22Rv1 (cell line): ENCODE results near the gene VPS41.

Experiments used
- ZFX ChIP-seq: fragments of 450-650 bp; IDR thresholded peaks from 2 replicates; pipeline ENCODE4 v1.6.1; 2017; ENCODE audit warnings: antibody characterized with exemption, borderline replicate concordance
- TF ChIP-seq, protein P1 (sequence below): fragments of 450-650 bp; IDR thresholded peaks from 2 replicates; pipeline ENCODE4 v1.5.1; 2017; ENCODE audit warnings: mild to moderate bottlenecking

DNA sequence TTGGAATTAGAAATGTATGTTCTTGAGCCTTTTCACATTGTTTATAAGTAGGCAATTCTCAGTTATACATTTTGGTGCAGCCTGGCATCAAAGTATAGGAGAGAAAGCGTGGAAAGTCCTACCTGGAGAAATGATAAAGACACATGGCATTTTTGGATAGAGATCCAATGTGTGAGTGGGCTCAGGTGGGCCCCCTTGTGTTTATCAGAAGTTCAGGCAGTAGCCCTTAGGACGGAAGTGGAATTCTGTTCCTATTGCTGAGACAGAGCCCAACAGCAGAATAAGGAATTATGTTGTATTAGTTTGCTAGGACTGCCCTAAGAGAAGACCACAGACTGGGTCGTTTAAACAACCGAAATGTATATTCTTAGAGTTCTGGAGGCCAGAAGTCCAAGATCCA is 192.6 kb downstream of the VPS41 start:
- TF ChIP-seq, protein P1, sequence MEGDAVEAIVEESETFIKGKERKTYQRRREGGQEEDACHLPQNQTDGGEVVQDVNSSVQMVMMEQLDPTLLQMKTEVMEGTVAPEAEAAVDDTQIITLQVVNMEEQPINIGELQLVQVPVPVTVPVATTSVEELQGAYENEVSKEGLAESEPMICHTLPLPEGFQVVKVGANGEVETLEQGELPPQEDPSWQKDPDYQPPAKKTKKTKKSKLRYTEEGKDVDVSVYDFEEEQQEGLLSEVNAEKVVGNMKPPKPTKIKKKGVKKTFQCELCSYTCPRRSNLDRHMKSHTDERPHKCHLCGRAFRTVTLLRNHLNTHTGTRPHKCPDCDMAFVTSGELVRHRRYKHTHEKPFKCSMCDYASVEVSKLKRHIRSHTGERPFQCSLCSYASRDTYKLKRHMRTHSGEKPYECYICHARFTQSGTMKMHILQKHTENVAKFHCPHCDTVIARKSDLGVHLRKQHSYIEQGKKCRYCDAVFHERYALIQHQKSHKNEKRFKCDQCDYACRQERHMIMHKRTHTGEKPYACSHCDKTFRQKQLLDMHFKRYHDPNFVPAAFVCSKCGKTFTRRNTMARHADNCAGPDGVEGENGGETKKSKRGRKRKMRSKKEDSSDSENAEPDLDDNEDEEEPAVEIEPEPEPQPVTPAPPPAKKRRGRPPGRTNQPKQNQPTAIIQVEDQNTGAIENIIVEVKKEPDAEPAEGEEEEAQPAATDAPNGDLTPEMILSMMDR, result peak; percentile 19; the same call in 1 of the 2 replicates
- no peak for TF ChIP-seq ZFX
